NCI-H748 treated with DMSO at 0.1 percent for 48 hours (cell line): ENCODE results near the gene PPP1R2C.

Source experiments
- DNase-seq: peaks from one replicate; lab custom pipeline; 2025; lab: John Stamatoyannopoulos, UW

PPP1R2C gene

DNA sequence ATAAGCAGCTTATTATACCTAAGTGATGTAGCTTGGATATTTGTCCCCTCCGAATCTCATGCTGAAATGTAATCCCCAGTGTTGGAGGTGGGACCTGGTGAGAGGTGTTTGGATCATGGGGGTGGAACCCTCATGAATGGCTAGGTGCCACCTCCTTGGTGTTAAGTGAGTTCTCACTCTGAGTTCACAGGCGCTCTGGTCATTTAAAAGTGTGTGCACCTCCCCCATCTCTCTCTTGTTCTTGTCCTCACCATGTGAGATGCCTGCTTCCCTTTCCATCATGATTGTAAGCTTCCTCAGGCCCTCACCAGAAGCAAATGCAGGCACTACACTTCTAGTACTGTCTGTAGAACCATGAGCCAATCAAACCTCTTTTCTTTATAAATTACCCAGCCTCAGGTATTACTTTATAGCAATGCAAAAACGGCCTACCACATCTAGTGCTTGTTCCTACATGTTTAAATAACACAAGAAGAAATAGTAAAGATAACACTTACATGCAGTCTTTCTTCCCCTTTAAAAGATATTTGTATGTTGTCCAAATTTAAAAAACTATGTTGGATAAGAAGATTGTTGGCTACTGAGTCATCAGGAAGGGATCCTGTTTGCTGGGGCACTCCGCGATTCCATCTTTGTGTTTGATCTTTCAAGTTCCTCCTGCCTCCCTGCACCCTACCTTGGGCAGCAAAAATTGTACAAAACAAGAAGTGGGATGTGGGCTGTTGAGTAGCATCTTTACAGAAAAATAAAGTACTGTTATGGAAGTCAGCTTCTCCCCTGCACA lies 29.7 kb downstream of the PPP1R2C start:
- DNase-seq = no peak

DNA sequence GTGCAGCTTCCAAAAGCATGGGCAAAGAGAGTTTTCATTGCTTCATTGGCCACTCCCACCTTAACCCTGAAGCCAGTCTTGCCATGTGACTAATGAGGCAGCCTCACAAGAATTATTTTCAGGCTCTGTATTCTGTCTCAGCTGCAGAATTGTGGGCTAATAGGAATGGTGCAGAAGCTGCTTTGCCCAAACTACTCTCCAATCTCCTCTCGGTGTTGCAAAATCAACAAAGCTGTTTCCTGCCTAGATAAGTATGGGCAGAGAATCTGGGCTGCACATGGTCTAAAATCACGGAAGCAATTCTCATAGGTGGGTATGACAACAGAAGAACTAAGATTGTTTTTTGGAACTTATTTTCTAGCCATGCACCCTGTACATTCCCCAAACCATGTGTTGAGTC lies 31.4 kb downstream of the PPP1R2C start:
- no peak for DNase-seq

DNA sequence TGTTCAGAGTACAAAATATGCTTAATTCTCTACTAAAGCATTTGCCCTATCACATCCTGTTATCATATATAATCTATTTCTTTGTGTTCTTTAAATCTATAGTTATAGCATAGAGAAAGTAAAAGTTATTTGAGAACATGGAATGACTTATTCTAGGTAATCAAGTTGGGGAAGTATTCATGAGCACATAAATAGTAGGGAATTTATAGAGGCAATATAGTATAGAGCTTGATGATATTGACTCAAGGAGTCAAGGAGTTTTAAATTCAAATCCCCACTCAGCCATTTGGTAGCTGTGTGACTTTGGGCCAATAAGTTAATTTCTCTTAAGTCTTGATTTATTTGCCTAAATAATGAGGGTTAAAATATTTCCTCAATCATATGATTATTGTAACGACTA lies 37.5 kb downstream of the PPP1R2C start:
- no peak for DNase-seq

- DNase-seq = no peak
Measured at GRCh38 chrX:42739741-42740140, 38.2 kb downstream of the PPP1R2C start.

- DNase-seq = no peak
Measured at GRCh38 chrX:42739258-42739657, 38.7 kb downstream of the PPP1R2C start.

DNA sequence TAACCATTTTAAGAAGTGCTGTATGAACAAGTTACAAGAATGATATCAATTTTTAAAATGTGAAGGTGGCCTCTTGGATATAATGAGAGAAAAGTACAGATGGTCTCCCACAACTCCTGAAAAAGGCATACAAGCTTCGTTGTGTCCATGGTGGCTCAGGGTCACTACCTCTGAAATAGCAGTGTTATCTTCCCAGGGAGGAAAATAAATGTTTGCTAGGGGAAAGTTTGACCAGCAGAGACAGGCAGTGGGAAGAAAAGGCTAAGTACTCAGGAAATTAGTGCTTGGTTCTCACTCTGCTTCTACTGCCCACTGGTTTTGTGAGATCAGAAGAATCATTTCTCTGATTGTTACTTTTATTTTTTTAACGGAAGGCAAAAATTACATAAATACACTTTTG lies 39.4 kb downstream of the PPP1R2C start:
- DNase-seq = no peak

DNA sequence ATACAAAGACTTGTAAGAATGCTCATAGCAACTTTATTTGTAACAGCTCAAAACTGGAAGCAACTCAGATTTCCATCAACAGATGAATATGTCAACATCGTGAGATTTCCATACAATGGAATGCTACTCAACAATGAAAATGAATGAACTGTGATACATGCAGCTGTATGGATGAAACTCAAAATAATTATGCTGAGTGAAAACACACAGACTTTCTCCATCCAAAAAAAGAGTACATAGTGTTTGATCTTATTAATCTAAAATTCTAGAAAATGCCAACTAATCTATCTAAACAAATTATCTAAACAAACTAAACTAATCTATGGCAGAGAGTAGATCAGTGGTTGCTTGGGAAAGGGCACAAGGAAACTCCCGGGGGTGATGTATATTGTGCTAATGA lies 42.7 kb downstream of the PPP1R2C start:
- DNase-seq = no peak

GRCh38 chrX:42732506-42732905 lies 45.5 kb downstream of the PPP1R2C start:
- no peak for DNase-seq
